Measurements from ENCODE around the gene PALMD.

DNA sequence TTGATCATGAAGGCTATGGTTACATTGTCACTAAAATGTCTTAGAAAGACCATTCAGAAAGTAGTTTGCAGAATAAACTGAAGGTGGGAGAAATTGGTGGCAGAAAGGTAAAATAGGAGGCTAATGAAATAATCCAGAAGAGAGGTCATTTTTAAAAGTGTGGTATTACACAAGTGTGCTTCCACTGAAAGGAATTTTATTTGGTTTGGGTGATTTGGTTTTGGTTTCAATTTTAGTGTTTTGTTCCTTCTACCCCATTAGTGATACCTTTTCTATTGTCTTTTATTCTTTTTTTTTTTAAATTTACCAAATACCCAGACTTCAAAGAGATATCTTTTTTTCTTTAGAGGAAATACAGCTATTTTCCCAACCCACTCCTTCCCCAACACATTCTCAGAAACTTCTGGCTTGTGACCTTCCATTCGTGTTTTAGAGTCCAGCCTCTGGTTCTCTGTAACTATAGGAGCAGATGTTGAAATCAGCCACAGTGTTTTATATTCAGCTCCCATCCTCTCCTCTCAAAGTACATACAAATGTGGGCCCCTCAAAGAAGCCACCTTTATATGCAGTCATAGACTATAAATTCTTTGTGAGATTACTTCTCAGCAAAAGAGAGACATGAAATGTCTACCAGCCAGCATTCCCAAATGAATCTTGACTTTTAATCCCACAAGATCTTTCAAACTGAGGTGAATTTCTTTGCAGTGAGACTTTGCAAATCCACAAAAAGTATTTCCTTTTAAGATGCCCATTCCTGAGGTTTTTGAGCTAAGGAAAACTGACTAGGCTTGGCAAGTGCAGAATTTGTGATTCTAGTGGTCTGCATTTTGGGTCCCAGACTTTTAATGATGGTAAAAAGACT, 42.0 kb upstream of the PALMD start:
- TF ChIP-seq ZNF274 (IDR thresholded peaks at IDR 0.05; ENCODE audit: low read depth, low read length): no peak
- no peak for TF ChIP-seq YY1 (IDR thresholded peaks at IDR 0.05; ENCODE audit: insufficient read depth, insufficient read length)

Measured in NT2/D1 (cell line).